Karpas-422 (cell line): ENCODE measurements around the gene SEMA4F. TPM values are rescaled to one million over a fixed set of nuclear protein-coding genes. Genes with fewer than 3 reads are reported as not detected.

Experiments used
- DNase-seq: peaks from one replicate; pipeline ENCODE4 v3.0.0-alpha.2; 2015
- H2AFZ ChIP-seq: fragments of 200-600 bp; sonication (generic); 2 replicates; pipeline ENCODE4 v1.6.1; 2014; ENCODE audit warnings: antibody characterized with exemption, low read length, mixed read lengths
- H3K27ac ChIP-seq: fragments of 200-600 bp; sonication (generic); 2 replicates; pipeline ENCODE4 v1.5.1; 2014; ENCODE audit warnings: mild to moderate bottlenecking, low read length, moderate library complexity
- H3K27me3 ChIP-seq: fragments of 200-600 bp; sonication (generic); 2 replicates; pipeline ENCODE4 v1.6.1; 2014; ENCODE audit warnings: low read length, mixed read lengths
- H3K36me3 ChIP-seq: fragments of 200-600 bp; sonication (generic); 2 replicates; pipeline ENCODE4 v1.6.1; 2014; ENCODE audit warnings: low read length, mixed read lengths; ENCODE audit not compliant: insufficient read depth
- H3K4me1 ChIP-seq: fragments of 200-600 bp; sonication (generic); 2 replicates; pipeline ENCODE4 v1.6.1; 2014; ENCODE audit warnings: mild to moderate bottlenecking, low read length, mixed read lengths
- H3K4me2 ChIP-seq: fragments of 200-600 bp; sonication (generic); 2 replicates; pipeline ENCODE4 v1.6.1; 2014; ENCODE audit warnings: low read length, low read depth, mild to moderate bottlenecking; ENCODE audit not compliant: poor library complexity, severe bottlenecking
- H3K4me3 ChIP-seq: fragments of 200-600 bp; sonication (generic); 2 replicates; pipeline ENCODE4 v1.5.1; 2014; ENCODE audit warnings: mild to moderate bottlenecking, antibody characterized with exemption, low read length, mixed read lengths
- H3K79me2 ChIP-seq: fragments of 200-600 bp; sonication (generic); 2 replicates; pipeline ENCODE4 v1.6.1; 2014; ENCODE audit warnings: mild to moderate bottlenecking, low read length, mixed read lengths
- H3K9ac ChIP-seq: fragments of 200-600 bp; sonication (generic); 2 replicates; pipeline ENCODE4 v1.6.0; 2014; ENCODE audit warnings: low read length
- H3K9me2 ChIP-seq: fragments of 200-600 bp; sonication (generic), shearing (Covaris generic); replicated peaks from 2 replicates; pipeline ENCODE4 v1.6.0; 2014; ENCODE audit warnings: mild to moderate bottlenecking, low read length, moderate library complexity; ENCODE audit not compliant: insufficient read depth
- H3K9me3 ChIP-seq: fragments of 300-700, 200-600 bp; sonication (generic); 2 replicates; pipeline ENCODE4 v1.6.1; 2014; ENCODE audit warnings: low read length, mixed read lengths
- H4K20me1 ChIP-seq: fragments of 200-600 bp; sonication (generic); 2 replicates; pipeline ENCODE4 v1.6.1; 2014; ENCODE audit warnings: mild to moderate bottlenecking, antibody characterized with exemption, low read length, low read depth; ENCODE audit not compliant: insufficient read depth
- total RNA-seq: library from RNA; depleted of rRNA; stranded (reverse); fragments of >200 nt; shearing (Covaris generic); gene quantifications from 2 replicates; pipeline ENCODE4 v1.2.3, GENCODE V29; 2014; ENCODE audit warnings: low replicate concordance

The SEMA4F gene
- total RNA-seq, 1 experiment from 2014 or later: 2.7 TPM

GRCh38 chr2:74673826-74674528 lies 19.9 kb downstream of the SEMA4F start:
- Histone ChIP-seq H4K20me1 (no peaks in the 10 kb centered on the region), H3K4me3 (no peak overlapping the region), H3K27me3 (no peaks in the 10 kb centered on the region), H2AFZ (no peak overlapping the region), H3K9ac (no peak overlapping the region), H3K9me2 (no peaks in the 10 kb centered on the region), H3K36me3 (no peaks in the 10 kb centered on the region), H3K79me2 (no peaks in the 10 kb centered on the region), H3K9me3 (no peaks in the 10 kb centered on the region), H3K4me2 (no peak overlapping the region), H3K4me1 (no peaks in the 10 kb centered on the region), H3K27ac (no peak overlapping the region)
- no peak for DNase-seq

GRCh38 chr2:74675090-74675489 lies 21.0 kb downstream of the SEMA4F start:
- H3K79me2 ChIP-seq: no peaks in the 10 kb centered on the region
- no peak for DNase-seq
- no peak overlapping the region for H3K4me2 ChIP-seq
- no peak overlapping the region for H3K9ac ChIP-seq
- H3K4me3 ChIP-seq: no peak overlapping the region
- H3K9me3 ChIP-seq: no peaks in the 10 kb centered on the region
- no peaks in the 10 kb centered on the region for H4K20me1 ChIP-seq
- no peak overlapping the region for H2AFZ ChIP-seq
- no peaks in the 10 kb centered on the region for H3K36me3 ChIP-seq
- no peaks in the 10 kb centered on the region for H3K4me1 ChIP-seq
- H3K27ac ChIP-seq: no peak overlapping the region
- H3K27me3 ChIP-seq: no peaks in the 10 kb centered on the region
- H3K9me2 ChIP-seq: no peaks in the 10 kb centered on the region

- no peaks in the 10 kb centered on the region for H3K27me3 ChIP-seq
- no peak overlapping the region for H2AFZ ChIP-seq
- no peaks in the 10 kb centered on the region for H3K9me2 ChIP-seq
- no peaks in the 10 kb centered on the region for H3K36me3 ChIP-seq
- H3K9ac ChIP-seq: no peak overlapping the region
- H3K4me1 ChIP-seq: no peaks in the 10 kb centered on the region
- no peak overlapping the region for H3K4me2 ChIP-seq
- no peaks in the 10 kb centered on the region for H3K9me3 ChIP-seq
- no peak overlapping the region for H3K4me3 ChIP-seq
- no peaks in the 10 kb centered on the region for H4K20me1 ChIP-seq
- H3K79me2 ChIP-seq: no peaks in the 10 kb centered on the region
- H3K27ac ChIP-seq: no peak overlapping the region
- no peak for DNase-seq
Observed at GRCh38 chr2:74676331-74676730, 22.3 kb downstream of the SEMA4F start.

GRCh38 chr2:74679615-74680014 lies 25.6 kb downstream of the SEMA4F start:
- no peak overlapping the region for H3K4me2 ChIP-seq
- H2AFZ ChIP-seq: no peak overlapping the region
- no peak for DNase-seq
- no peaks in the 10 kb centered on the region for H3K79me2 ChIP-seq
- H3K9me3 ChIP-seq: no peaks in the 10 kb centered on the region
- no peaks in the 10 kb centered on the region for H3K36me3 ChIP-seq
- H3K9ac ChIP-seq: no peak overlapping the region
- no peaks in the 10 kb centered on the region for H3K9me2 ChIP-seq
- H3K27me3 ChIP-seq: no peaks in the 10 kb centered on the region
- H3K27ac ChIP-seq: no peak overlapping the region
- H4K20me1 ChIP-seq: no peaks in the 10 kb centered on the region
- H3K4me3 ChIP-seq: no peak overlapping the region
- H3K4me1 ChIP-seq: no peaks in the 10 kb centered on the region

- no peak for DNase-seq
- Histone ChIP-seq H3K27me3 (no peaks in the 10 kb centered on the region), H3K27ac (no peak overlapping the region), H3K79me2 (no peaks in the 10 kb centered on the region), H3K4me1 (no peaks in the 10 kb centered on the region), H3K4me2 (no peak overlapping the region), H2AFZ (no peak overlapping the region), H3K4me3 (no peak overlapping the region), H4K20me1 (no peaks in the 10 kb centered on the region), H3K9ac (no peak overlapping the region), H3K9me2 (no peaks in the 10 kb centered on the region), H3K36me3 (no peaks in the 10 kb centered on the region), H3K9me3 (no peaks in the 10 kb centered on the region)
Observed at GRCh38 chr2:74682501-74682900, 28.5 kb downstream of the SEMA4F start.

GRCh38 chr2:74685408-74685807 lies 31.4 kb downstream of the SEMA4F start:
- no peaks in the 10 kb centered on the region for H3K9me3 ChIP-seq
- no peaks in the 10 kb centered on the region for H3K9me2 ChIP-seq

GRCh38 chr2:74688881-74689280 lies 34.8 kb downstream of the SEMA4F start:
- Histone ChIP-seq H4K20me1 (no peaks in the 10 kb centered on the region), H3K9me2 (no peaks in the 10 kb centered on the region)

More at GRCh38 chr2:74685408-74685807, 31.4 kb downstream of the SEMA4F start:
- no peak overlapping the region for H3K9ac ChIP-seq
- no peak for DNase-seq
- H3K4me2 ChIP-seq: no peak overlapping the region
- H3K27ac ChIP-seq: no peak overlapping the region
- no peak overlapping the region for H2AFZ ChIP-seq
- no peaks in the 10 kb centered on the region for H3K36me3 ChIP-seq
- H3K4me3 ChIP-seq: no peak overlapping the region
- H3K27me3 ChIP-seq: no peaks in the 10 kb centered on the region
- H3K4me1 ChIP-seq: no peaks in the 10 kb centered on the region
- H3K79me2 ChIP-seq: no peaks in the 10 kb centered on the region
- H4K20me1 ChIP-seq: no peaks in the 10 kb centered on the region

GRCh38 chr2:74689671-74690070 lies 35.6 kb downstream of the SEMA4F start:
- Histone ChIP-seq H3K4me2 (no peak overlapping the region), H3K4me3 (no peak overlapping the region), H3K27me3 (no peaks in the 10 kb centered on the region), H2AFZ (no peak overlapping the region), H3K79me2 (no peaks in the 10 kb centered on the region), H3K9me3 (no peaks in the 10 kb centered on the region), H3K9me2 (no peaks in the 10 kb centered on the region), H3K27ac (no peak overlapping the region), H3K9ac (no peak overlapping the region), H3K4me1 (peaks cover 3% of the 10 kb centered on the region; the same call in 1 of the 2 replicates), H4K20me1 (no peaks in the 10 kb centered on the region), H3K36me3 (no peaks in the 10 kb centered on the region)
- no peak for DNase-seq

More at GRCh38 chr2:74688881-74689280, 34.8 kb downstream of the SEMA4F start:
- Histone ChIP-seq H2AFZ (no peak overlapping the region), H3K27ac (no peak overlapping the region), H3K79me2 (no peaks in the 10 kb centered on the region), H3K9ac (no peak overlapping the region), H3K4me3 (no peak overlapping the region), H3K4me2 (no peak overlapping the region), H3K27me3 (no peaks in the 10 kb centered on the region), H3K9me3 (no peaks in the 10 kb centered on the region), H3K36me3 (no peaks in the 10 kb centered on the region), H3K4me1 (peaks cover 3% of the 10 kb centered on the region; the same call in 1 of the 2 replicates)
- DNase-seq: no peak
